Caco-2 (cell line): Measurements from ENCODE around the gene LTF. TPM values are rescaled to one million over a fixed set of nuclear protein-coding genes. Genes with fewer than 3 reads are reported as not detected.

ENCODE experiments used
- BruUV-seq: library from RNA; stranded (reverse); fragments of 400-500 nt; replicated peaks from 2 replicates; lab custom pipeline; 2021; lab: Mats Ljungman, UMichigan
- CTCF ChIA-PET: fragments of 300-600 bp; sonication (Branson Sonifier 250); formaldehyde crosslinking; loops from one replicate; lab custom pipeline; 2022; ENCODE audit warnings: antibody characterized with exemption; lab: Charles Lee
- POLR2A ChIA-PET: fragments of 300-600 bp; sonication (Branson Sonifier 250); formaldehyde crosslinking; loops from one replicate; lab custom pipeline; 2022; ENCODE audit warnings: antibody characterized with exemption; lab: Charles Lee
- DNase-seq, 2 experiments: peaks; one replicate each; pipeline versions ENCODE4 v3.0.0 to v3.0.0-alpha.2; 2020 to 2022
- H3K27me3 ChIP-seq: replicated peaks from 2 replicates; pipeline ENCODE4 v1.6.0; 2011; ENCODE audit warnings: low read length; ENCODE audit not compliant: control insufficient read depth, insufficient read depth
- H3K36me3 ChIP-seq: 2 replicates; pipeline ENCODE4 v1.5.1; 2011; ENCODE audit warnings: low read length; ENCODE audit not compliant: control insufficient read depth, insufficient read depth
- H3K4me1 ChIP-seq: fragments of 250-450 bp; sonication (Bioruptor Pico); 2 replicates; pipeline ENCODE4 v1.5.1; 2020; ENCODE audit warnings: mild to moderate bottlenecking
- H3K4me3 ChIP-seq: 2 replicates; pipeline ENCODE4 v1.5.1; 2011; ENCODE audit warnings: low read depth, mild to moderate bottlenecking, control low read depth, low read length
- H3K9me3 ChIP-seq: fragments of 250-450 bp; sonication (Bioruptor Pico); 2 replicates; pipeline ENCODE4 v1.5.1; 2020; ENCODE audit warnings: mild to moderate bottlenecking, moderate library complexity
- H3K27ac Mint-ChIP-seq: one replicate; pipeline ENCODE4 v1.8.0; 2022; ENCODE audit warnings: mixed read lengths; ENCODE audit not compliant: unreplicated experiment
- H3K27me3 Mint-ChIP-seq: one replicate; pipeline ENCODE4 v1.8.0; 2022; ENCODE audit warnings: mixed read lengths; ENCODE audit not compliant: insufficient read depth, unreplicated experiment
- H3K36me3 Mint-ChIP-seq: one replicate; pipeline ENCODE4 v1.8.0; 2022; ENCODE audit warnings: mild to moderate bottlenecking, mixed read lengths; ENCODE audit not compliant: insufficient read depth, unreplicated experiment
- H3K4me1 Mint-ChIP-seq: one replicate; pipeline ENCODE4 v1.8.0; 2022; ENCODE audit warnings: low read depth, mixed read lengths; ENCODE audit not compliant: unreplicated experiment
- H3K4me3 Mint-ChIP-seq: one replicate; pipeline ENCODE4 v1.8.0; 2022; ENCODE audit warnings: mild to moderate bottlenecking, moderate library complexity, mixed read lengths; ENCODE audit not compliant: unreplicated experiment
- H3K9me3 Mint-ChIP-seq: one replicate; pipeline ENCODE4 v1.8.0; 2022; ENCODE audit warnings: mixed read lengths; ENCODE audit not compliant: unreplicated experiment
- CTCF ChIP-seq, 2 experiments: fragments of 200-600 bp in 1 of 2; IDR thresholded peaks; 1 replicate in 1 of 2; 2 replicates in 1 of 2; pipeline versions ENCODE4 v1.5.1 to v1.8.0; 2011 to 2022; ENCODE audit warnings: antibody characterized with exemption in 1 of 2, control low read depth in 1 of 2, inconsistent platforms in 1 of 2, low read depth in 1 of 2, low read length in 1 of 2, mild to moderate bottlenecking in 1 of 2, moderate library complexity in 1 of 2; ENCODE audit not compliant: insufficient read depth in 1 of 2, severe bottlenecking in 1 of 2, unreplicated experiment in 1 of 2
- intact Hi-C: fragments of 100-400 bp; cut with micrococcal nuclease; formaldehyde crosslinking; loops from one replicate; pipeline ENCODE4 v1.10.0; 2022; ENCODE audit not compliant: unreplicated experiment
- total RNA-seq: library from RNA; stranded (reverse); gene quantifications from 2 replicates; pipeline ENCODE4 v1.2.3, GENCODE V29; 2022

LTF gene
- total RNA-seq, 1 experiment from 2014 or later = not detected

- H3K27me3 Mint-ChIP-seq = no peaks in the 10 kb centered on the region
- peaks cover 21% of the 10 kb centered on the region for H3K4me1 ChIP-seq
- CTCF ChIA-PET = interaction anchor here (1.4 kb wide), 1 partner anchor 74 kb away, joined by 9 read pairs; no protein-coding TSS in a partner anchor
Measured at GRCh38 chr3:46484388-46484787, 19.7 kb upstream of the LTF start.

GRCh38 chr3:46483825-46484224 lies 19.1 kb upstream of the LTF start:
- Mint-ChIP-seq H3K9me3 (no peaks in the 10 kb centered on the region), H3K4me3 (no peak overlapping the region), H3K27me3 (no peaks in the 10 kb centered on the region), H3K36me3 (no peaks in the 10 kb centered on the region), H3K4me1 (peaks cover 10% of the 10 kb centered on the region), H3K27ac (no peak overlapping the region)
- ChIA-PET CTCF (interaction anchor here (0.5 kb wide), 1 partner anchor 45 kb away, joined by 3 read pairs; no protein-coding TSS in a partner anchor), POLR2A (no interaction called here)
- intact Hi-C loops = loop anchor here (10.0 kb wide), 1 partner anchor 411 kb away; no protein-coding TSS in a partner anchor
- Histone ChIP-seq H3K9me3 (no peaks in the 10 kb centered on the region), H3K36me3 (no peaks in the 10 kb centered on the region), H3K27me3 (no peaks in the 10 kb centered on the region), H3K4me3 (no peak overlapping the region), H3K4me1 (peaks cover 21% of the 10 kb centered on the region)
- BruUV-seq = no TSS peak
- TF ChIP-seq CTCF (IDR thresholded peaks at IDR 0.05; ENCODE audit: insufficient read depth in 1 of 2, low read depth in 1 of 2, low read length in 1 of 2, severe bottlenecking in 1 of 2, unreplicated experiment in 1 of 2) = no peak
- no peak for DNase-seq

More at GRCh38 chr3:46484388-46484787, 19.7 kb upstream of the LTF start:
- H3K9me3 ChIP-seq = no peaks in the 10 kb centered on the region
- TF ChIP-seq CTCF (IDR thresholded peaks at IDR 0.05; ENCODE audit: insufficient read depth in 1 of 2, low read depth in 1 of 2, low read length in 1 of 2, severe bottlenecking in 1 of 2, unreplicated experiment in 1 of 2) = no peak
- no peaks in the 10 kb centered on the region for H3K27me3 ChIP-seq
- no peak for DNase-seq
- H3K36me3 Mint-ChIP-seq = peaks cover 4% of the 10 kb centered on the region
- POLR2A ChIA-PET = no interaction called here
- H3K4me3 Mint-ChIP-seq = no peak overlapping the region
- intact Hi-C loops = loop anchor here (10.0 kb wide), 1 partner anchor 410 kb away; no protein-coding TSS in a partner anchor
- no peak overlapping the region for H3K27ac Mint-ChIP-seq
- BruUV-seq = no TSS peak
- H3K4me3 ChIP-seq = no peak overlapping the region
- no peaks in the 10 kb centered on the region for H3K36me3 ChIP-seq
- H3K9me3 Mint-ChIP-seq = no peaks in the 10 kb centered on the region
- H3K4me1 Mint-ChIP-seq = peaks cover 12% of the 10 kb centered on the region

- no peak for TF ChIP-seq CTCF (IDR thresholded peaks at IDR 0.05; ENCODE audit: insufficient read depth in 1 of 2, low read depth in 1 of 2, low read length in 1 of 2, severe bottlenecking in 1 of 2, unreplicated experiment in 1 of 2)
- Mint-ChIP-seq H3K4me3 (no peak overlapping the region), H3K27ac (no peak overlapping the region), H3K36me3 (no peaks in the 10 kb centered on the region), H3K27me3 (no peaks in the 10 kb centered on the region), H3K9me3 (no peaks in the 10 kb centered on the region), H3K4me1 (peaks cover 7% of the 10 kb centered on the region)
- intact Hi-C loops = loop anchor here (10.0 kb wide), 1 partner anchor 412 kb away; no protein-coding TSS in a partner anchor
- peaks cover 21% of the 10 kb centered on the region for H3K4me1 ChIP-seq
- no peaks in the 10 kb centered on the region for H3K9me3 ChIP-seq
- POLR2A ChIA-PET = no interaction called here
- H3K36me3 ChIP-seq = no peaks in the 10 kb centered on the region
- CTCF ChIA-PET = no interaction called here
- DNase-seq = no peak
- BruUV-seq = no TSS peak
- H3K4me3 ChIP-seq = no peak overlapping the region
- H3K27me3 ChIP-seq = no peaks in the 10 kb centered on the region
Measured at GRCh38 chr3:46482632-46483350, 18.1 kb upstream of the LTF start.
